ENCODE measurements around the gene GAPDH. TPM values are rescaled to one million over a fixed set of nuclear protein-coding genes. Genes with fewer than 3 reads are reported as not detected.
"Not testable (repeated sequence)": the region's sequence is repeated elsewhere in the genome, so short reads cannot be mapped to it uniquely, and the experiment has no call there.

The GAPDH gene
- total RNA-seq = 4,713 and 4,805 TPM in 2 replicates

- peaks cover 88% of the 10 kb centered on the region for H3K36me3 Mint-ChIP-seq (ENCODE audit: low read depth)
- peak; percentile 87 for DNase-seq (ENCODE audit: low spot score)
- H3K27ac Mint-ChIP-seq = peak within 1 kb of the TSS; percentile 99
- H3K27me3 Mint-ChIP-seq (ENCODE audit: low read depth) = no peaks in the 10 kb centered on the region
- H3K4me3 Mint-ChIP-seq (ENCODE audit: low read depth) = peak within 1 kb of the TSS; percentile 94
- intact Hi-C loops (cut with micrococcal nuclease) = loop anchor here (1.0 to 5.0 kb wide), 7 partner anchors 23 to 418 kb away; partner anchors contain the start of genes CHD4, IFFO1, NCAPD2 and PTPN6
- H3K9me3 Mint-ChIP-seq = no peaks in the 10 kb centered on the region
- H3K4me1 Mint-ChIP-seq (ENCODE audit: low read depth) = peaks cover 28% of the 10 kb centered on the region
Measured at GRCh38 chr12:6533923-6534694, at the start of gene GAPDH. GAPDH (plus strand) TSS chr12:6534517; CDS start chr12:6534833, 316 bp downstream.

DNA sequence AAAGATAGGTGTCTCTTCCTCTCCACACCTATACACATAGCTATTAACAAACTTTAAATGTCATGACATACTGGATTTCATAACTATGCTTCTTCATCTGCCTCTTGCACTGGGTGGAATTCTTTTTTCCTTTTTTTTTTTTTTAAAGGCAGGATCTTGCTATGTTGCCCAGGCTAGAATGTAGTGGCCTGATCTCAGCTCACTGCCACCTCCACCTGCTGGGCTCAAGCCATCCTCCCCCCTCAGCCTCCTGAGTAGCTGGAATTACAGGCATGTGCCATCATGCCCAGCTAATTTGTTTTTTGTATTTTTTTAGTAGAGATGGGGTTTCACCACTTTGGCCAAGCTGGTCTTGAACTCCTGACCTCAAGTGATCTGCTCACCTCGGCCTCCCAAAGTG lies 46.1 kb upstream of the GAPDH start:
- Mint-ChIP-seq H3K36me3 (ENCODE audit: low read depth) (peaks cover 21% of the 10 kb centered on the region), H3K27ac (no peak overlapping the region), H3K9me3 (no peaks in the 10 kb centered on the region), H3K4me1 (ENCODE audit: low read depth) (peaks cover 8% of the 10 kb centered on the region), H3K4me3 (ENCODE audit: low read depth) (no peak overlapping the region), H3K27me3 (ENCODE audit: low read depth) (peaks cover 4% of the 10 kb centered on the region)
- intact Hi-C loops (cut with micrococcal nuclease) = no loop called here
- DNase-seq (ENCODE audit: low spot score) = no peak

DNA sequence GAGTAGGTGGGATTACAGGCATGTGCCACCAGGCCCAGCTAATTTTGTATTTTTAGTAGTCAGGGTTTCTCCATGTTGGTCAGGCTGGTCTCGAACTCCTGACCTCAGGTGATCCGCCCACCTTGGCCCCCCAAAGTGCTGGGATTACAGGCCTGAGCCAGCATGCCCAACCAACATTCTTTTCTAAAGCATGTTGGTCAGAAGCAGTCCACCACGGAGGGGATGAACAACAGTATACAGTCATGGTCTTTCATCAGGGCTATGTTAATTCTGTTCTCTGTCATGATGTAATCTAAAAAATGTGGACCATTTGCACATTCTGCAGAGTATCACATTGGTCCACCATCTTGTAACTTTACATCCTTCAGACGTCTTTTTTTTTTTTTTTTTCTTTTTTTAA lies 44.9 kb upstream of the GAPDH start:
- intact Hi-C loops (cut with micrococcal nuclease) = no loop called here
- no peak overlapping the region for H3K4me3 Mint-ChIP-seq (ENCODE audit: low read depth)
- no peak overlapping the region for H3K27ac Mint-ChIP-seq
- H3K36me3 Mint-ChIP-seq (ENCODE audit: low read depth) = peaks cover 22% of the 10 kb centered on the region
- H3K27me3 Mint-ChIP-seq (ENCODE audit: low read depth) = no peaks in the 10 kb centered on the region
- no peaks in the 10 kb centered on the region for H3K9me3 Mint-ChIP-seq
- no peak for DNase-seq (ENCODE audit: low spot score)
- H3K4me1 Mint-ChIP-seq (ENCODE audit: low read depth) = peaks cover 8% of the 10 kb centered on the region

GRCh38 chr12:6490673-6491072 lies 43.6 kb upstream of the GAPDH start:
- Mint-ChIP-seq H3K4me1 (ENCODE audit: low read depth) (peaks cover 20% of the 10 kb centered on the region), H3K36me3 (ENCODE audit: low read depth) (peaks cover 34% of the 10 kb centered on the region)
- H3K27me3 Mint-ChIP-seq (ENCODE audit: low read depth); H3K4me3 Mint-ChIP-seq (ENCODE audit: low read depth); H3K9me3 Mint-ChIP-seq; DNase-seq (ENCODE audit: low spot score); H3K27ac Mint-ChIP-seq: not testable (repeated sequence)
- intact Hi-C loops (cut with micrococcal nuclease) = loop anchor here (5.0 kb wide), 1 partner anchor 362 kb away; the partner anchor contains the start of genes CDCA3 and USP5

GRCh38 chr12:6492838-6493496 lies 41.4 kb upstream of the GAPDH start, which contains the start of gene MRPL51:
MRPL51 (minus strand) TSS chr12:6493262; CDS start chr12:6493136, 126 bp downstream.
- Mint-ChIP-seq H3K36me3 (ENCODE audit: low read depth) (peaks cover 53% of the 10 kb centered on the region), H3K27ac (peak within 1 kb of the TSS; percentile 97), H3K4me1 (ENCODE audit: low read depth) (peaks cover 29% of the 10 kb centered on the region), H3K4me3 (ENCODE audit: low read depth) (peak within 1 kb of the TSS; percentile 93), H3K27me3 (ENCODE audit: low read depth) (no peaks in the 10 kb centered on the region), H3K9me3 (no peaks in the 10 kb centered on the region)
- peak; percentile 94 for DNase-seq (ENCODE audit: low spot score)
- intact Hi-C loops (cut with micrococcal nuclease) = loop anchor here (1.0 to 5.0 kb wide), 4 partner anchors 23 to 359 kb away; partner anchors contain the start of genes CDCA3, CHD4, TAPBPL and USP5

DNA sequence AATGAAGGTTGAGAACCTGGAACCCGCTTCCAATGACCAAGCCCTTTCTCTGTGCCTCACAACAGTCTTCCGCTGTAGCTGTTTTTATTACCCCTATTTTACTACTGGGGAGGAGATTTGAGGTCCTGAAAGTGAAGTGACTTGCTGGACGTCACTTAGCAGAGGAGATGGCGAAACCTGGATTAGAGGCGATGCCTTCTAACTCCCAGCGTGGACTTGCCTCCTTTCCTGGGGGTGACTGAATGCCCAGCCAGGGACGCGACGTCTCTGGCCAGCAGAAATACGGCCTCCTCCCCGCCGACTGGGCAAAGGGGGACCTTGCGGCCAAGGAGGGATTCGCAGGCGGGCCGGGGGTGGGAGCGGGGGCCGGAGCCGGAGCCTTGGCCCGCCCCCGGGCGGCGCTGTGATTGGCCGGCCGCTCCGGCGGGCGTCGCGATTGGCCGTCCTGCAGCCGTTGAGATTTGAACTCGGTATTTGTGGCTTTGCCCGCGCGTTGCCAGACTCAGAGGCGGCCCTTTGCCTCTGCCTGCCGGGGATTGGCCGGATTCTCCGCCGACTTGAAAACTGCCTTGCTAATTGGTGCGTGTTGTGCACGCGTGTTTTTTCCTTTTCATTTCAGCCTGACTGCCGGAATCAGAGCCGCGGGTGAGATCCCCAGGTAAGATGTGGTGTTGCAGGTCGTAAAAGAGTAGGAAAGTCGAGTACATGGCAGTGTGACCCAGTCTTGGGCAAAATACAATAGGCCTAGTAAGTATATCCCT lies 40.6 kb upstream of the GAPDH start, which contains the start of gene NCAPD2:
Gene NCAPD2 (plus strand): TSS at position 606 of the 761 bp plus-strand sequence. CDS start 997 bp downstream, outside the sequence.
- DNase-seq (ENCODE audit: low spot score) = peak; percentile 97
- Mint-ChIP-seq H3K9me3 (no peaks in the 10 kb centered on the region), H3K4me3 (ENCODE audit: low read depth) (peak within 1 kb of the TSS; percentile 93), H3K27ac (peak within 1 kb of the TSS; percentile 97), H3K36me3 (ENCODE audit: low read depth) (peaks cover 58% of the 10 kb centered on the region), H3K27me3 (ENCODE audit: low read depth) (no peaks in the 10 kb centered on the region), H3K4me1 (ENCODE audit: low read depth) (peaks cover 29% of the 10 kb centered on the region)
- intact Hi-C loops (cut with micrococcal nuclease) = loop anchor here (1.0 to 5.0 kb wide), 8 partner anchors 23 to 359 kb away; partner anchors contain the start of genes CDCA3, CHD4, GAPDH and ING4

- Mint-ChIP-seq H3K4me1 (ENCODE audit: low read depth) (peaks cover 29% of the 10 kb centered on the region), H3K36me3 (ENCODE audit: low read depth) (peaks cover 58% of the 10 kb centered on the region), H3K27me3 (ENCODE audit: low read depth) (no peaks in the 10 kb centered on the region), H3K4me3 (ENCODE audit: low read depth) (peak overlapping the region; percentile 93), H3K9me3 (no peaks in the 10 kb centered on the region), H3K27ac (peak overlapping the region; percentile 97)
- DNase-seq (ENCODE audit: low spot score) = no peak
- intact Hi-C loops (cut with micrococcal nuclease) = loop anchor here (1.0 to 5.0 kb wide), 5 partner anchors 40 to 358 kb away; partner anchors contain the start of genes CDCA3, GAPDH, ING4 and USP5
Measured at GRCh38 chr12:6494258-6494743, 40.0 kb upstream of the GAPDH start.

GRCh38 chr12:6494968-6495367 lies 39.3 kb upstream of the GAPDH start:
- DNase-seq (ENCODE audit: low spot score) = no peak
- Mint-ChIP-seq H3K9me3 (no peaks in the 10 kb centered on the region), H3K4me3 (ENCODE audit: low read depth) (peak overlapping the region; percentile 93), H3K27me3 (ENCODE audit: low read depth) (no peaks in the 10 kb centered on the region), H3K36me3 (ENCODE audit: low read depth) (peaks cover 58% of the 10 kb centered on the region), H3K27ac (peak overlapping the region; percentile 97), H3K4me1 (ENCODE audit: low read depth) (peaks cover 29% of the 10 kb centered on the region)
- intact Hi-C loops (cut with micrococcal nuclease) = loop anchor here (1.0 to 5.0 kb wide), 5 partner anchors 39 to 357 kb away; partner anchors contain the start of genes CDCA3, GAPDH, ING4 and USP5

GRCh38 chr12:6497291-6497690 lies 37.0 kb upstream of the GAPDH start:
- peak overlapping the region; percentile 15 for H3K27ac Mint-ChIP-seq
- intact Hi-C loops (cut with micrococcal nuclease); H3K9me3 Mint-ChIP-seq; H3K27me3 Mint-ChIP-seq (ENCODE audit: low read depth); DNase-seq (ENCODE audit: low spot score): not testable (repeated sequence)
- H3K4me1 Mint-ChIP-seq (ENCODE audit: low read depth) = peaks cover 24% of the 10 kb centered on the region
- peak overlapping the region; percentile 7 for H3K4me3 Mint-ChIP-seq (ENCODE audit: low read depth)
- H3K36me3 Mint-ChIP-seq (ENCODE audit: low read depth) = peaks cover 44% of the 10 kb centered on the region

- H3K4me1 Mint-ChIP-seq (ENCODE audit: low read depth) = peaks cover 13% of the 10 kb centered on the region
Measured at GRCh38 chr12:6500466-6500865, 33.9 kb upstream of the GAPDH start.

GRCh38 chr12:6507102-6507998 lies 27.0 kb upstream of the GAPDH start:
- no peak overlapping the region for H3K4me3 Mint-ChIP-seq (ENCODE audit: low read depth)
- no peaks in the 10 kb centered on the region for H3K9me3 Mint-ChIP-seq
- no peak for DNase-seq (ENCODE audit: low spot score)
- H3K4me1 Mint-ChIP-seq (ENCODE audit: low read depth) = peaks cover 14% of the 10 kb centered on the region
- intact Hi-C loops (cut with micrococcal nuclease) = no loop called here
- no peaks in the 10 kb centered on the region for H3K27me3 Mint-ChIP-seq (ENCODE audit: low read depth)
- peak overlapping the region; percentile 61 for H3K27ac Mint-ChIP-seq
- H3K36me3 Mint-ChIP-seq (ENCODE audit: low read depth) = peaks cover 52% of the 10 kb centered on the region

More at GRCh38 chr12:6500466-6500865, 33.9 kb upstream of the GAPDH start:
- H3K27me3 Mint-ChIP-seq (ENCODE audit: low read depth) = no peaks in the 10 kb centered on the region
- intact Hi-C loops (cut with micrococcal nuclease) = no loop called here
- no peak overlapping the region for H3K27ac Mint-ChIP-seq
- no peak for DNase-seq (ENCODE audit: low spot score)
- no peak overlapping the region for H3K4me3 Mint-ChIP-seq (ENCODE audit: low read depth)
- H3K36me3 Mint-ChIP-seq (ENCODE audit: low read depth) = peaks cover 35% of the 10 kb centered on the region
- H3K9me3 Mint-ChIP-seq = no peaks in the 10 kb centered on the region
